PC-3 (cell line): ENCODE data around the gene LIPT2.

Experiments
- EZH2 ChIP-seq: fragments of 300-600 bp; sonication (generic); IDR thresholded peaks from one replicate; pipeline ENCODE4 v1.6.1; 2017; ENCODE audit warnings: antibody characterized with exemption, mild to moderate bottlenecking, low read length; ENCODE audit not compliant: unreplicated experiment
- TF ChIP-seq, protein P1 (sequence below): fragments of 300-600 bp; sonication (generic); conservative IDR thresholded peaks from 2 replicates; pipeline ENCODE4 v1.5.1; 2017; ENCODE audit warnings: antibody characterized with exemption, low read depth, mild to moderate bottlenecking, low read length

GRCh38 chr11:74460065-74460464 lies 33.5 kb downstream of the LIPT2 start:
- TF ChIP-seq, protein P1, sequence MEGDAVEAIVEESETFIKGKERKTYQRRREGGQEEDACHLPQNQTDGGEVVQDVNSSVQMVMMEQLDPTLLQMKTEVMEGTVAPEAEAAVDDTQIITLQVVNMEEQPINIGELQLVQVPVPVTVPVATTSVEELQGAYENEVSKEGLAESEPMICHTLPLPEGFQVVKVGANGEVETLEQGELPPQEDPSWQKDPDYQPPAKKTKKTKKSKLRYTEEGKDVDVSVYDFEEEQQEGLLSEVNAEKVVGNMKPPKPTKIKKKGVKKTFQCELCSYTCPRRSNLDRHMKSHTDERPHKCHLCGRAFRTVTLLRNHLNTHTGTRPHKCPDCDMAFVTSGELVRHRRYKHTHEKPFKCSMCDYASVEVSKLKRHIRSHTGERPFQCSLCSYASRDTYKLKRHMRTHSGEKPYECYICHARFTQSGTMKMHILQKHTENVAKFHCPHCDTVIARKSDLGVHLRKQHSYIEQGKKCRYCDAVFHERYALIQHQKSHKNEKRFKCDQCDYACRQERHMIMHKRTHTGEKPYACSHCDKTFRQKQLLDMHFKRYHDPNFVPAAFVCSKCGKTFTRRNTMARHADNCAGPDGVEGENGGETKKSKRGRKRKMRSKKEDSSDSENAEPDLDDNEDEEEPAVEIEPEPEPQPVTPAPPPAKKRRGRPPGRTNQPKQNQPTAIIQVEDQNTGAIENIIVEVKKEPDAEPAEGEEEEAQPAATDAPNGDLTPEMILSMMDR, result no peak
- no peak for TF ChIP-seq EZH2
